B cell (primary cell): ENCODE measurements around the gene SETBP1.

Source experiments
- CTCF ChIP-seq: fragments of 200-600 bp; IDR thresholded peaks from one replicate; pipeline ENCODE4 v1.8.0; 2022; ENCODE audit warnings: antibody characterized with exemption, mild to moderate bottlenecking
- EZH2 ChIP-seq: IDR thresholded peaks from 2 replicates; pipeline ENCODE4 v1.6.1; 2012; ENCODE audit warnings: borderline replicate concordance, low read depth, mild to moderate bottlenecking, moderate library complexity, low read length; ENCODE audit not compliant: insufficient read depth, poor library complexity, severe bottlenecking

GRCh38 chr18:44705075-44705675, 24.5 kb downstream of the SETBP1 start:
- TF ChIP-seq CTCF, result no peak
- no peak for TF ChIP-seq EZH2
